Suprapubic skin (tissue), 4 donors: Measurements from ENCODE around the gene PAX5. TPM values are rescaled to one million over a fixed set of nuclear protein-coding genes. Genes with fewer than 3 reads are reported as not detected.

Experiments
- DNase-seq, 2 donors: peaks; one replicate each; pipeline ENCODE4 v3.0.0-alpha.2; 2019; ENCODE audit warnings: low spot score in 2 of 2
- H3K27ac ChIP-seq: fragments of 200-600 bp; sonication (generic); one replicate; pipeline ENCODE4 v1.5.1; 2019
- H3K27me3 ChIP-seq: fragments of 200-600 bp; sonication (generic); one replicate; pipeline ENCODE4 v1.5.1; 2019
- H3K36me3 ChIP-seq: fragments of 200-600 bp; sonication (generic); one replicate; pipeline ENCODE4 v1.5.1; 2019
- H3K4me1 ChIP-seq: fragments of 200-600 bp; sonication (generic); one replicate; pipeline ENCODE4 v1.5.1; 2019
- H3K4me3 ChIP-seq: fragments of 200-600 bp; sonication (generic); one replicate; pipeline ENCODE4 v1.5.1; 2019; ENCODE audit warnings: mild to moderate bottlenecking
- H3K9me3 ChIP-seq: fragments of 200-600 bp; sonication (generic); one replicate; pipeline ENCODE4 v1.5.1; 2019
- CTCF ChIP-seq, 2 donors: fragments of 200-600 bp in 1 of 2; fragments of 450-650 bp in 1 of 2; sonication (generic) in 1 of 2; IDR thresholded peaks; one replicate each; pipeline ENCODE4 v1.5.1; 2016 to 2019; ENCODE audit warnings: antibody characterized with exemption in 2 of 2, mild to moderate bottlenecking in 1 of 2, moderate library complexity in 1 of 2
- EP300 ChIP-seq: sonication (generic); formaldehyde crosslinking; IDR thresholded peaks from one replicate; pipeline ENCODE4 v1.6.1; 2017; ENCODE audit warnings: antibody characterized with exemption
- POLR2A ChIP-seq, 2 donors: fragments of 450-650 bp; IDR thresholded peaks; one replicate each; pipeline ENCODE4 v1.6.1; 2017; ENCODE audit warnings: antibody characterized with exemption in 2 of 2, mild to moderate bottlenecking in 2 of 2, moderate library complexity in 2 of 2
- POLR2AphosphoS5 ChIP-seq, 3 donors: sonication (generic); formaldehyde crosslinking; IDR thresholded peaks; one replicate each; pipeline ENCODE4 v1.6.1; 2017; ENCODE audit warnings: antibody characterized with exemption in 3 of 3
- WGBS: methylation state at CpG from one replicate; pipeline ENCODE4 v1.1.5; 2018; 5-methylcytosine and 5-hydroxymethylcytosine counted together
- total RNA-seq, 4 donors: library from RNA; depleted of rRNA; stranded (reverse); fragments of >200 nt; gene quantifications; one replicate each; pipeline ENCODE4 v1.1.0, GENCODE V29; 2016

PAX5 gene
- total RNA-seq, 4 donors from 2014 or later, result 0.04 TPM; not detected in 3

- WGBS, result 27% methylated on average over 3 of the region's 4 CpGs
- H3K36me3 ChIP-seq, result no peaks in the 10 kb centered on the region
- no peak for DNase-seq
- H3K9me3 ChIP-seq, result no peaks in the 10 kb centered on the region
- H3K27me3 ChIP-seq, result no peaks in the 10 kb centered on the region
- no peak overlapping the region for H3K27ac ChIP-seq
- TF ChIP-seq EP300, result no peak
- TF ChIP-seq POLR2AphosphoS5 (IDR thresholded peaks at IDR 0.05), result no peak
- TF ChIP-seq POLR2A (IDR thresholded peaks at IDR 0.05), result no peak
- TF ChIP-seq CTCF (IDR thresholded peaks at IDR 0.05), result no peak
- no peak overlapping the region for H3K4me3 ChIP-seq
- H3K4me1 ChIP-seq, result no peaks in the 10 kb centered on the region
Observed at GRCh38 chr9:36924757-36925432, 109.2 kb downstream of the PAX5 start.

DNA sequence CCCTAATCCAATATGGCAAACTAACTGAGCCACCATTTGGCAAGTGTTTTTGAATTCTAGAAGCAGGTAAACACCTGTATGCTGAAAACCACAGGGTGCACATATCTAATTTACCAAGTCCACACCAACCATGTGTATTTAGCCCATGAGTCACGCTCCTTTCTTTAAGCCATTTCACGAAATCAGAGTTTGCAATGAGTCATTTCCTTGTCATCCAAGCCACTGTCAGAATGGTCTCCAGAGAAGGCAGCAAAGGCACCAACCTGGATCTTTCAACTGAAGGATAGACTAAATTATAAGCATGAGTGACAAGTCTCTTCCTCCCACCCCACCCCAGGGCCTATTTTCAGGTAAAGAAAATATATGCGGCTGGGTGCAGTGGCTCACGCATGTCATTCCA, 110.0 kb downstream of the PAX5 start:
- DNase-seq, result no peak
- 63% methylated on average over 4 of the region's 4 CpGs for WGBS
- Histone ChIP-seq H3K4me1 (no peaks in the 10 kb centered on the region), H3K9me3 (no peaks in the 10 kb centered on the region), H3K27me3 (no peaks in the 10 kb centered on the region), H3K4me3 (no peak overlapping the region), H3K36me3 (no peaks in the 10 kb centered on the region), H3K27ac (no peak overlapping the region)
- no peak for TF ChIP-seq POLR2A (IDR thresholded peaks at IDR 0.05)
- TF ChIP-seq CTCF (IDR thresholded peaks at IDR 0.05), result no peak
- TF ChIP-seq POLR2AphosphoS5 (IDR thresholded peaks at IDR 0.05), result no peak
- TF ChIP-seq EP300, result no peak

GRCh38 chr9:36923025-36923625, 110.9 kb downstream of the PAX5 start:
- Histone ChIP-seq H3K9me3 (no peaks in the 10 kb centered on the region), H3K4me1 (no peaks in the 10 kb centered on the region), H3K27me3 (no peaks in the 10 kb centered on the region), H3K27ac (no peak overlapping the region), H3K36me3 (no peaks in the 10 kb centered on the region), H3K4me3 (no peak overlapping the region)
- TF ChIP-seq CTCF (IDR thresholded peaks at IDR 0.05) (no peak), POLR2A (IDR thresholded peaks at IDR 0.05) (no peak), POLR2AphosphoS5 (IDR thresholded peaks at IDR 0.05) (no peak), EP300 (no peak)
- no peak for DNase-seq
- 84% methylated on average over 7 of the region's 7 CpGs for WGBS

GRCh38 chr9:36922548-36922947, 111.5 kb downstream of the PAX5 start:
- no peak for TF ChIP-seq EP300
- no peak for TF ChIP-seq POLR2AphosphoS5 (IDR thresholded peaks at IDR 0.05)
- TF ChIP-seq POLR2A (IDR thresholded peaks at IDR 0.05), result no peak
- TF ChIP-seq CTCF (IDR thresholded peaks at IDR 0.05), result no peak
- no peak for DNase-seq
- 82% methylated on average over 2 of the region's 5 CpGs for WGBS

GRCh38 chr9:36914212-36914577, 119.9 kb downstream of the PAX5 start:
- Histone ChIP-seq H3K27ac (no peak overlapping the region), H3K9me3 (no peaks in the 10 kb centered on the region), H3K27me3 (peaks cover 24% of the 10 kb centered on the region), H3K4me1 (no peaks in the 10 kb centered on the region), H3K4me3 (no peak overlapping the region), H3K36me3 (no peaks in the 10 kb centered on the region)
- 21% methylated on average over 3 of the region's 3 CpGs for WGBS
- no peak for TF ChIP-seq CTCF (IDR thresholded peaks at IDR 0.05)
- TF ChIP-seq EP300, result no peak
- no peak for TF ChIP-seq POLR2A (IDR thresholded peaks at IDR 0.05)
- no peak for DNase-seq

More at GRCh38 chr9:36922548-36922947, 111.5 kb downstream of the PAX5 start:
- no peak overlapping the region for H3K27ac ChIP-seq
- H3K27me3 ChIP-seq, result no peaks in the 10 kb centered on the region
- no peak overlapping the region for H3K4me3 ChIP-seq
- no peaks in the 10 kb centered on the region for H3K36me3 ChIP-seq
- no peaks in the 10 kb centered on the region for H3K9me3 ChIP-seq
- H3K4me1 ChIP-seq, result no peaks in the 10 kb centered on the region
